A549 (cell line): Measurements from ENCODE around the gene GAK. TPM values are rescaled to one million over a fixed set of nuclear protein-coding genes. Genes with fewer than 3 reads are reported as not detected.

Experiments
- ATAC-seq, 2 experiments: fragments of 200-7000 bp in 1 of 2; fragments of >200 bp in 1 of 2; cut with Nextera tagmentation in 1 of 2; cut with Tn5 transposase in 1 of 2; 3 replicates each; pipeline versions ENCODE4 v1.8.0 to v1.9.1; 2018 to 2020; ENCODE audit warnings: mild to moderate bottlenecking in 1 of 2, moderate library complexity in 1 of 2
- CTCF ChIA-PET: fragments of 300-600 bp; sonication (Branson Sonifier 250); formaldehyde crosslinking; extraction: SDS; loops from one replicate; lab custom pipeline; 2021; ENCODE audit warnings: antibody characterized with exemption, inconsistent platforms; lab: Yijun Ruan, JAX
- POLR2A ChIA-PET: fragments of 350-600 bp; formaldehyde crosslinking; extraction: SDS; loops from one replicate; lab custom pipeline; 2021; ENCODE audit warnings: antibody characterized with exemption, inconsistent platforms; lab: Yijun Ruan, JAX
- DNase-seq, 2 experiments: peaks; one replicate each; pipeline versions ENCODE4 v3.0.0 to v3.0.0-alpha.2; 2011 to 2016; ENCODE audit warnings: low read depth in 1 of 2, low spot score in 1 of 2
- FAIRE-seq: peaks from 2 replicates; lab custom pipeline; 2011; peaks lifted over from hg19 to GRCh38; lab: Jason Lieb, UNC
- H3K27ac ChIP-seq, 2 experiments: fragments of >200 bp; sonication (Bioruptor Twin); formaldehyde crosslinking; 3 replicates each; pipeline ENCODE4 v1.5.1; 2016 to 2017
- H3K4me1 ChIP-seq: fragments of >200 bp; sonication (Bioruptor Twin); formaldehyde crosslinking; 3 replicates; pipeline ENCODE4 v1.6.1; 2016
- H3K4me2 ChIP-seq: fragments of >200 bp; sonication (Bioruptor Twin); formaldehyde crosslinking; 3 replicates; pipeline ENCODE4 v1.6.1; 2016
- H3K4me3 ChIP-seq: fragments of >200 bp; sonication (Bioruptor Twin); formaldehyde crosslinking; 3 replicates; pipeline ENCODE4 v1.5.1; 2016
- H3K9me3 ChIP-seq: fragments of >200 bp; sonication (Bioruptor Twin); formaldehyde crosslinking; 3 replicates; pipeline ENCODE4 v1.6.1; 2016
- CBX2 ChIP-seq: fragments of 200-600 bp; sonication (generic); IDR thresholded peaks from 2 replicates; pipeline ENCODE4 v1.6.1; 2016; ENCODE audit warnings: low read depth, mild to moderate bottlenecking, borderline replicate concordance
- CEBPB ChIP-seq, 2 experiments: fragments of >200 bp in 1 of 2; sonication (Bioruptor Twin) in 1 of 2; formaldehyde crosslinking in 1 of 2; IDR thresholded peaks; 2 replicates each; pipeline ENCODE4 v1.6.1; 2012 to 2016
- CHD2 ChIP-seq: fragments of 150-350 bp; IDR thresholded peaks from 2 replicates; pipeline ENCODE4 v1.6.1; 2014; ENCODE audit warnings: low read length; ENCODE audit not compliant: partially characterized antibody
- CHD4 ChIP-seq: fragments of 200-600 bp; sonication (generic); IDR thresholded peaks from 2 replicates; pipeline ENCODE4 v1.6.1; 2016; ENCODE audit warnings: antibody characterized with exemption, mild to moderate bottlenecking, borderline replicate concordance
- CTCF ChIP-seq: fragments of >200 bp; sonication (Bioruptor Twin); formaldehyde crosslinking; IDR thresholded peaks from 3 replicates; pipeline ENCODE4 v1.5.1; 2016
- EHF ChIP-seq: fragments of 250-450 bp; sonication (Bioruptor Pico); IDR thresholded peaks from 2 replicates; pipeline ENCODE4 v1.5.0; 2020; ENCODE audit warnings: mild to moderate bottlenecking
- EP300 ChIP-seq, 2 experiments: fragments of >200 bp; sonication (Bioruptor Twin); formaldehyde crosslinking; IDR thresholded peaks; 2 replicates in 1 of 2; 3 replicates in 1 of 2; pipeline ENCODE4 v1.6.1; 2016 to 2017
- ESRRA ChIP-seq: fragments of 150-350 bp; IDR thresholded peaks from 2 replicates; pipeline ENCODE4 v1.6.1; 2014; ENCODE audit warnings: mild to moderate bottlenecking, low read length, borderline replicate concordance
- GATA3 ChIP-seq: IDR thresholded peaks from 2 replicates; pipeline ENCODE4 v1.6.1; 2012; ENCODE audit warnings: borderline replicate concordance
- HOXB5 ChIP-seq: fragments of 250-450 bp; sonication (Bioruptor Pico); IDR thresholded peaks from 2 replicates; pipeline ENCODE4 v1.5.0; 2020; ENCODE audit warnings: mild to moderate bottlenecking, moderate library complexity
- JUNB ChIP-seq: fragments of >200 bp; sonication (Bioruptor Twin); formaldehyde crosslinking; IDR thresholded peaks from 2 replicates; pipeline ENCODE4 v1.6.1; 2016
- KDM1A ChIP-seq: fragments of 200-600 bp; sonication (generic); IDR thresholded peaks from 2 replicates; pipeline ENCODE4 v1.6.1; 2016; ENCODE audit warnings: low read depth, mild to moderate bottlenecking
- MAFK ChIP-seq: fragments of 450-650 bp; IDR thresholded peaks from 2 replicates; pipeline ENCODE4 v1.6.1; 2014; ENCODE audit not compliant: partially characterized antibody
- NR3C1 ChIP-seq: fragments of >200 bp; sonication (Bioruptor Twin); formaldehyde crosslinking; IDR thresholded peaks from 3 replicates; pipeline ENCODE4 v1.6.1; 2017
- PBX3 ChIP-seq: IDR thresholded peaks from 2 replicates; pipeline ENCODE4 v1.6.1; 2012
- RFX5 ChIP-seq: fragments of 450-650 bp; IDR thresholded peaks from 2 replicates; pipeline ENCODE4 v1.7.1; 2014; ENCODE audit warnings: antibody characterized with exemption, mild to moderate bottlenecking, moderate library complexity
- SMC3 ChIP-seq: fragments of >200 bp; sonication (Bioruptor Twin); formaldehyde crosslinking; IDR thresholded peaks from 3 replicates; pipeline ENCODE4 v1.6.1; 2018; ENCODE audit warnings: inconsistent platforms
- SREBF2 ChIP-seq: fragments of 450-650 bp; IDR thresholded peaks from 2 replicates; pipeline ENCODE4 v1.6.1; 2014; ENCODE audit warnings: mild to moderate bottlenecking, moderate library complexity
- TP53 ChIP-seq: fragments of 250-450 bp; sonication (Bioruptor Pico); IDR thresholded peaks from 2 replicates; pipeline ENCODE4 v1.5.0; 2021; ENCODE audit warnings: mild to moderate bottlenecking, moderate library complexity
- WGBS: methylation state at CpG from one replicate; pipeline ENCODE4 v1.1.6; 2017; ENCODE audit errors: missing lambda C conversion rate; 5-methylcytosine and 5-hydroxymethylcytosine counted together
- polyA plus RNA-seq, 4 experiments: library from polyadenylated mRNA; depleted of rRNA in 3 of 4; stranded (reverse); fragments of >200 nt; fragmentation: RNase III in 1 of 4; extraction: RNeasy Plus Mini Kit Qiagen cat#74134 plus additional on column Dnase treatment in 1 of 4; gene quantifications; 2 replicates in 3 of 4; 3 replicates in 1 of 4; pipeline ENCODE4 v1.2.3, GENCODE V29; 2011 to 2017
- TF ChIP-seq, protein P1 (sequence below): fragments of 250-450 bp; sonication (Bioruptor Pico); IDR thresholded peaks from 2 replicates; pipeline ENCODE4 v1.5.0; 2021; ENCODE audit warnings: mild to moderate bottlenecking, moderate library complexity, borderline replicate concordance
- TF ChIP-seq, protein P2 (sequence below): fragments of 150-350 bp; IDR thresholded peaks from 2 replicates; pipeline ENCODE4 v1.6.1; 2014; ENCODE audit warnings: low read depth, mild to moderate bottlenecking, low read length
- TF ChIP-seq, protein P3 (sequence below): fragments of >200 bp; sonication (Bioruptor Twin); formaldehyde crosslinking; IDR thresholded peaks from 3 replicates; pipeline ENCODE4 v1.6.1; 2016

Gene GAK
- polyA plus RNA-seq, 2 of the 4 experiments (the other 2 are of a cell fraction), result 13.8 to 34.3 TPM

DNA sequence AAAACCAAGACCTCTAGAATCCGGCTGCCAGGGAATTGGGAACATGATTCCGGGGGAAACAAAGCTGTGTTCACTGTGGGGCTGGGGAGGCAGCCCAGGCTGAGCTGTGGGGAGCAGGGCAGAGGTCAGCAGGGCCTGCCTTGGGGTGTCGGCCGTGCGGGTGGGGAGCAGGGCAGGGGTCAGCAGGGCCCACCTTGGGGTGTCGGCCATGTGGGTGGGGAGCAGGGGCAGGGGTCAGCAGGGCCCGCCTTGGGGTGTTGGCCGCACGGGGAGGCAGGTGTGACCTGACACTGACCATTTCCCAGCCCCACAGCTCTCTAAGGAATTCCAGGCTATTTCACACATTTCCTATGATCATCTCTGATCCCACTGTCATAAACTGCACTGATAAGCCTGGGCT lies 60.6 kb downstream of the GAK start (continued):
- TF ChIP-seq CTCF (no peak), EHF (CRISPR knock-in tag) (no peak)
- TF ChIP-seq, all 56 proteins: peak for 0

DNA sequence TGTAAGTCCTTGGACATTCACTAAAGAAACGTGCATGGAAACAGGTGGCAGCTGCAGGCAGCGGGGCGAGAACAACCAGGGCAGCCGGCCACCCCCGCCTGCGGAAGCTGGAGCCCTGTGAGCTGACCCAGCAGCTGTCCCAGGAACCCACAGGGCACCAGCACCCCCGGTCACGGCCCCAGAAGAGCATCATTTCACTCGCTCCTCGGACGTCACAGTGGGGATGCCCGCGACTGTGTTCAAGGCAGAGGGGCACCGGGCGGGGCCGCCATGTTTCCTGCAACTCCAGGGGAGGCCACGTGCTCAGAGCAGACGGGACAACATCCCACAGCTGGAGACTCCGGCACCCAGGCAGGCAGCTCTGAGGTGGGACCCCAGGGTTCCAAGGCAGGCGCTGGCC lies 61.2 kb downstream of the GAK start:
- ChIA-PET CTCF (interaction anchor here (0.5 kb wide), 1 partner anchor 14 kb away, joined by 5 read pairs; no protein-coding TSS in a partner anchor), POLR2A (no interaction called here)
- FAIRE-seq, result no peak
- 100% methylated on average over 5 of the region's 20 CpGs for WGBS
- Histone ChIP-seq H3K9me3 (no peaks in the 10 kb centered on the region), H3K27ac (no peak overlapping the region), H3K4me1 (no peaks in the 10 kb centered on the region), H3K4me3 (no peak overlapping the region), H3K4me2 (no peak overlapping the region)
- TF ChIP-seq MAFK (no peak), SMC3 (no peak), TP53 (CRISPR knock-in tag) (no peak), RFX5 (no peak), HOXB5 (CRISPR knock-in tag) (no peak), KDM1A (no peak)
- TF ChIP-seq, protein P1, sequence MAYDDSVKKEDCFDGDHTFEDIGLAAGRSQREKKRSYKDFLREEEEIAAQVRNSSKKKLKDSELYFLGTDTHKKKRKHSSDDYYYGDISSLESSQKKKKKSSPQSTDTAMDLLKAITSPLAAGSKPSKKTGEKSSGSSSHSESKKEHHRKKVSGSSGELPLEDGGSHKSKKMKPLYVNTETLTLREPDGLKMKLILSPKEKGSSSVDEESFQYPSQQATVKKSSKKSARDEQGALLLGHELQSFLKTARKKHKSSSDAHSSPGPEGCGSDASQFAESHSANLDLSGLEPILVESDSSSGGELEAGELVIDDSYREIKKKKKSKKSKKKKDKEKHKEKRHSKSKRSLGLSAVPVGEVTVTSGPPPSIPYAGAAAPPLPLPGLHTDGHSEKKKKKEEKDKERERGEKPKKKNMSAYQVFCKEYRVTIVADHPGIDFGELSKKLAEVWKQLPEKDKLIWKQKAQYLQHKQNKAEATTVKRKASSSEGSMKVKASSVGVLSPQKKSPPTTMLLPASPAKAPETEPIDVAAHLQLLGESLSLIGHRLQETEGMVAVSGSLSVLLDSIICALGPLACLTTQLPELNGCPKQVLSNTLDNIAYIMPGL (CRISPR knock-in tag), result no peak
- no peak for DNase-seq
- ATAC-seq, result no peak

DNA sequence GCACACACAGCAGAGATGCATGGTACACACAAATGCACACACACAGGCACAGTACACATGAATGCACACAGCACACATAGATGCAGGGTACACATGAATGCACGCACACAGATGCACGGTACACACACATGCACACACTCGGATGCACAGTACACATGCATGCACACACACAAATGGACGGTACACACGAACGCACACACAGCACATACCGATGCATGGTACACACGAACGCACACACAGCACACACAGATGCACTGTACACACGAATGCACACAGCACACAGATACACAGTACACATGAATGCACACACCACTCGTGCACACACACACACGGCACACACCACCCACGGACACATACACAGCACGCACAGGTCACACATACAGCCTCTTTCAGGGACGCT lies 62.3 kb downstream of the GAK start:
- H3K9me3 ChIP-seq, result no peaks in the 10 kb centered on the region
- CTCF ChIA-PET, result no interaction called here
- TF ChIP-seq SREBF2 (no peak), CBX2 (no peak), RFX5 (no peak), SMC3 (no peak), ESRRA (no peak), GATA3 (no peak), EP300 (IDR thresholded peaks at IDR 0.05) (no peak), NR3C1 (no peak), CHD4 (no peak), JUNB (no peak), CHD2 (no peak), HOXB5 (CRISPR knock-in tag) (no peak), CEBPB (IDR thresholded peaks at IDR 0.05) (no peak), CTCF (no peak), PBX3 (no peak)
- TF ChIP-seq, protein P2, sequence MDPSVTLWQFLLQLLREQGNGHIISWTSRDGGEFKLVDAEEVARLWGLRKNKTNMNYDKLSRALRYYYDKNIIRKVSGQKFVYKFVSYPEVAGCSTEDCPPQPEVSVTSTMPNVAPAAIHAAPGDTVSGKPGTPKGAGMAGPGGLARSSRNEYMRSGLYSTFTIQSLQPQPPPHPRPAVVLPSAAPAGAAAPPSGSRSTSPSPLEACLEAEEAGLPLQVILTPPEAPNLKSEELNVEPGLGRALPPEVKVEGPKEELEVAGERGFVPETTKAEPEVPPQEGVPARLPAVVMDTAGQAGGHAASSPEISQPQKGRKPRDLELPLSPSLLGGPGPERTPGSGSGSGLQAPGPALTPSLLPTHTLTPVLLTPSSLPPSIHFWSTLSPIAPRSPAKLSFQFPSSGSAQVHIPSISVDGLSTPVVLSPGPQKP, result no peak
- TF ChIP-seq, protein P1 (CRISPR knock-in tag), result no peak
- TF ChIP-seq, protein P3, sequence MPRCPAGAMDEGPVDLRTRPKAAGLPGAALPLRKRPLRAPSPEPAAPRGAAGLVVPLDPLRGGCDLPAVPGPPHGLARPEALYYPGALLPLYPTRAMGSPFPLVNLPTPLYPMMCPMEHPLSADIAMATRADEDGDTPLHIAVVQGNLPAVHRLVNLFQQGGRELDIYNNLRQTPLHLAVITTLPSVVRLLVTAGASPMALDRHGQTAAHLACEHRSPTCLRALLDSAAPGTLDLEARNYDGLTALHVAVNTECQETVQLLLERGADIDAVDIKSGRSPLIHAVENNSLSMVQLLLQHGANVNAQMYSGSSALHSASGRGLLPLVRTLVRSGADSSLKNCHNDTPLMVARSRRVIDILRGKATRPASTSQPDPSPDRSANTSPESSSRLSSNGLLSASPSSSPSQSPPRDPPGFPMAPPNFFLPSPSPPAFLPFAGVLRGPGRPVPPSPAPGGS, result no peak
- TF ChIP-seq, all 56 proteins: peak for 0
- no peak for FAIRE-seq
- H3K27ac ChIP-seq, result no peak overlapping the region
- H3K4me2 ChIP-seq, result no peak overlapping the region
- no peak overlapping the region for H3K4me3 ChIP-seq
- no peaks in the 10 kb centered on the region for H3K4me1 ChIP-seq
- 95% methylated on average over 15 of the region's 15 CpGs for WGBS
- POLR2A ChIA-PET, result no interaction called here
- ATAC-seq, result no peak
- no peak for DNase-seq
